HepG2 (cell line): ENCODE data around the gene MRPL30. TPM values are rescaled to one million over a fixed set of nuclear protein-coding genes. Genes with fewer than 3 reads are reported as not detected.
A peak's percentile ranks its signal among the peaks of the same experiment; 100 is the strongest.

Experiments
- ARID5B ChIP-seq: IDR thresholded peaks from 2 replicates; pipeline ENCODE4 v1.4.0; 2020; ENCODE audit warnings: mild to moderate bottlenecking, missing genetic modification reagents
- DPF2 ChIP-seq: sonication (generic); formaldehyde crosslinking; IDR thresholded peaks from 2 replicates; pipeline ENCODE4 v1.4.0; 2020; ENCODE audit warnings: mild to moderate bottlenecking, low read depth, missing genetic modification reagents, borderline replicate concordance
- GFI1 ChIP-seq: sonication (generic); formaldehyde crosslinking; IDR thresholded peaks from 2 replicates; pipeline ENCODE4 v1.5.0; 2020; ENCODE audit warnings: missing genetic modification reagents, mild to moderate bottlenecking, borderline replicate concordance
- ISL2 ChIP-seq: sonication (generic); formaldehyde crosslinking; IDR thresholded peaks from 2 replicates; pipeline ENCODE4 v1.5.0; 2020; ENCODE audit warnings: missing genetic modification reagents
- MAX ChIP-seq: IDR thresholded peaks from 2 replicates; pipeline ENCODE4 v1.6.1; 2012; ENCODE audit warnings: inconsistent platforms
- NKX3-1 ChIP-seq: sonication (generic); formaldehyde crosslinking; IDR thresholded peaks from 2 replicates; pipeline ENCODE4 v1.5.0; 2020; ENCODE audit warnings: missing genetic modification reagents
- NR2F1 ChIP-seq, 2 experiments: fragments of 450-650 bp in 1 of 2; formaldehyde crosslinking in 1 of 2; IDR thresholded peaks; 2 replicates each; pipeline versions ENCODE4 v1.5.0 to v1.6.1; 2016 to 2020; ENCODE audit warnings: mild to moderate bottlenecking in 1 of 2, missing compliant biosample characterization in 1 of 2, missing genetic modification reagents in 1 of 2, moderate library complexity in 1 of 2
- SALL1 ChIP-seq: sonication (generic); formaldehyde crosslinking; IDR thresholded peaks from 2 replicates; pipeline ENCODE4 v1.8.0; 2022; ENCODE audit warnings: mild to moderate bottlenecking, missing genetic modification reagents
- SIX1 ChIP-seq: sonication (generic); formaldehyde crosslinking; IDR thresholded peaks from 2 replicates; pipeline ENCODE4 v1.4.0; 2020; ENCODE audit warnings: missing genetic modification reagents, borderline replicate concordance
- ZFP62 ChIP-seq: sonication (generic); formaldehyde crosslinking; IDR thresholded peaks from 2 replicates; pipeline ENCODE4 v1.4.0; 2020; ENCODE audit warnings: missing genetic modification reagents
- ZMYM3 ChIP-seq: sonication (generic); formaldehyde crosslinking; IDR thresholded peaks from 2 replicates; pipeline ENCODE4 v1.5.1; 2020; ENCODE audit warnings: mild to moderate bottlenecking, missing genetic modification reagents
- ZNF232 ChIP-seq: sonication (generic); formaldehyde crosslinking; IDR thresholded peaks from 2 replicates; pipeline ENCODE4 v1.4.0; 2020; ENCODE audit warnings: missing genetic modification reagents, borderline replicate concordance
- ZNF275 ChIP-seq: sonication (generic); formaldehyde crosslinking; IDR thresholded peaks from 2 replicates; pipeline ENCODE4 v1.8.0; 2022; ENCODE audit warnings: missing genetic modification reagents, mild to moderate bottlenecking, inconsistent platforms, borderline replicate concordance
- ZNF33B ChIP-seq: sonication (generic); formaldehyde crosslinking; IDR thresholded peaks from 2 replicates; pipeline ENCODE4 v1.5.1; 2020; ENCODE audit warnings: mild to moderate bottlenecking, missing genetic modification reagents
- ZNF83 ChIP-seq: sonication (generic); formaldehyde crosslinking; IDR thresholded peaks from 2 replicates; pipeline ENCODE4 v1.4.0; 2020; ENCODE audit warnings: missing genetic modification reagents, mild to moderate bottlenecking, borderline replicate concordance
- ZSCAN29 ChIP-seq: sonication (generic); formaldehyde crosslinking; conservative IDR thresholded peaks from 2 replicates; pipeline ENCODE4 v1.4.0; 2020; ENCODE audit warnings: mild to moderate bottlenecking, missing genetic modification reagents
- polyA plus RNA-seq, 8 experiments: library from polyadenylated mRNA; depleted of rRNA in 3 of 8; stranded (reverse) in 7 of 8; unstranded in 1 of 8; fragments of >200 nt; fragmentation: Illumina TruSeq in 4 of 8; extraction: Trizol in 4 of 8; gene quantifications; 2 replicates each; pipeline versions ENCODE4 v1.2.1 to v1.2.3, GENCODE V29; 2011 to 2016; ENCODE audit warnings: low read depth in 4 of 8, missing spikeins in 1 of 8, mixed read lengths in 1 of 8; ENCODE audit not compliant: insufficient read depth in 1 of 8
- total RNA-seq, 5 experiments: library from RNA; depleted of rRNA; stranded (reverse); fragments of >200 nt; fragmentation: Illumina TruSeq; extraction: Trizol; gene quantifications; 2 replicates each; pipeline ENCODE4 v1.2.3, GENCODE V29; 2016; ENCODE audit warnings: low read depth in 1 of 5

The MRPL30 gene
- total and polyA plus RNA-seq, 2 of the 13 experiments (the other 11 are each of a cell fraction or from before 2014, with no cell fraction given) = 30.2 to 75.3 TPM

GRCh38 chr2:99183025-99183424, 2.0 kb downstream of the MRPL30 start (continued):
- TF ChIP-seq ARID5B (CRISPR knock-in tag) (peak; percentile 56), NR2F1 (CRISPR knock-in tag; IDR thresholded peaks at IDR 0.05) (no peak), SIX1 (CRISPR knock-in tag) (peak; percentile 95), ZNF33B (no peak), DPF2 (CRISPR knock-in tag) (no peak), ZSCAN29 (CRISPR knock-in tag) (no peak), ZNF83 (CRISPR knock-in tag) (no peak), ZMYM3 (CRISPR knock-in tag) (0 out of 2 replicates have a peak, but pooled peaks have one; percentile 40), GFI1 (CRISPR knock-in tag) (no peak), ZFP62 (CRISPR knock-in tag) (no peak), ZNF275 (CRISPR knock-in tag) (no peak), NKX3-1 (CRISPR knock-in tag) (no peak), SALL1 (CRISPR knock-in tag) (peak; percentile 68), ZNF232 (CRISPR knock-in tag) (no peak), ISL2 (CRISPR knock-in tag) (no peak), MAX (peak; percentile 61; the same call in 1 of the 2 replicates)
